Measurements from ENCODE around the gene NXT1.

Gene NXT1

GRCh38 chr20:23386304-23387117 lies 35.9 kb downstream of the NXT1 start:
- Mint-ChIP-seq H3K36me3 (peaks cover 67% of the 10 kb centered on the region), H3K9me3 (no peaks in the 10 kb centered on the region), H3K4me1 (peaks cover 41% of the 10 kb centered on the region), H3K27ac (no peak overlapping the region), H3K4me3 (no peak overlapping the region)
- ATAC-seq = no peak
- DNase-seq (ENCODE audit: low spot score in 2 of 2) = no peak

GRCh38 chr20:23387118-23387443 lies 36.5 kb downstream of the NXT1 start:
- ATAC-seq (no peak), DNase-seq (ENCODE audit: low spot score in 2 of 2) (no peak)
- H3K36me3 Mint-ChIP-seq = peaks cover 66% of the 10 kb centered on the region
- no peak overlapping the region for H3K4me3 Mint-ChIP-seq
- H3K9me3 Mint-ChIP-seq = no peaks in the 10 kb centered on the region
- no peak overlapping the region for H3K27ac Mint-ChIP-seq
- peaks cover 39% of the 10 kb centered on the region for H3K4me1 Mint-ChIP-seq

DNA sequence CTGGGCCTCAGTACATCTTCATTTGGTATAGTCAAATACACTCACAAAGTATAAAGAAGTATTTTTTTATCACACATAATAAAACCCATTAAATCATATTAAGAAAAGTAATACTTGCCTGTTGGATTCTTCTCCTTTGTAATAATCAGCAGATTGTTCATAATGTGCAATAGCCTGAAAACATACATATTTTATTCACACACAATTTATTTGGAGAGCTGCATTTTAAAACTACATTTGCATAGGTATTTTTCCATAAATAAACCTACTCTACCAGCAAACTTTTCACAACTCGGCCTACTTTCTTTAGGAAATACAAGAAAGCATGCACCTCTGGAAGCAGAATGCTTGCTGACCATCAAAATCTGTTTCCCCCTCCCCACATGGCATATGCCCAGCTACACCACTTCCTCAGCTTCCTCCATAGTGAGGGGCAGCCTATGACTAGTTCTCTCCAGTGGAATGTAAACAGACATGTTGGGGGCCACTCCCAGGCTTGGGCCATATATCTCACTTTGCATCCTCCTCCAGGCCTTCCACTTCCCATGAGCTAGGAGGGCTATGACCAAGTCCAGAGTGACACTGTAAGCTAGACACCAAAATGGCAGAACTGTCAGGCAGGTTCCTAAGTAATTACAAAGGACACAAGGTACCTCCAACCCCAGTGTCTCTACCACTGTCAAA lies 39.6 kb downstream of the NXT1 start:
- ATAC-seq (no peak), DNase-seq (ENCODE audit: low spot score in 2 of 2) (no peak)
- Mint-ChIP-seq H3K36me3 (peaks cover 75% of the 10 kb centered on the region), H3K4me3 (no peak overlapping the region), H3K4me1 (peaks cover 31% of the 10 kb centered on the region), H3K27ac (peak overlapping the region; percentile 60), H3K9me3 (no peaks in the 10 kb centered on the region)

GRCh38 chr20:23391707-23392310 lies 41.2 kb downstream of the NXT1 start:
- DNase-seq (ENCODE audit: low spot score in 2 of 2) = no peak
- Mint-ChIP-seq H3K4me1 (peaks cover 19% of the 10 kb centered on the region), H3K36me3 (peaks cover 76% of the 10 kb centered on the region), H3K27ac (no peak overlapping the region), H3K9me3 (no peaks in the 10 kb centered on the region), H3K4me3 (no peak overlapping the region)
- no peak for ATAC-seq

DNA sequence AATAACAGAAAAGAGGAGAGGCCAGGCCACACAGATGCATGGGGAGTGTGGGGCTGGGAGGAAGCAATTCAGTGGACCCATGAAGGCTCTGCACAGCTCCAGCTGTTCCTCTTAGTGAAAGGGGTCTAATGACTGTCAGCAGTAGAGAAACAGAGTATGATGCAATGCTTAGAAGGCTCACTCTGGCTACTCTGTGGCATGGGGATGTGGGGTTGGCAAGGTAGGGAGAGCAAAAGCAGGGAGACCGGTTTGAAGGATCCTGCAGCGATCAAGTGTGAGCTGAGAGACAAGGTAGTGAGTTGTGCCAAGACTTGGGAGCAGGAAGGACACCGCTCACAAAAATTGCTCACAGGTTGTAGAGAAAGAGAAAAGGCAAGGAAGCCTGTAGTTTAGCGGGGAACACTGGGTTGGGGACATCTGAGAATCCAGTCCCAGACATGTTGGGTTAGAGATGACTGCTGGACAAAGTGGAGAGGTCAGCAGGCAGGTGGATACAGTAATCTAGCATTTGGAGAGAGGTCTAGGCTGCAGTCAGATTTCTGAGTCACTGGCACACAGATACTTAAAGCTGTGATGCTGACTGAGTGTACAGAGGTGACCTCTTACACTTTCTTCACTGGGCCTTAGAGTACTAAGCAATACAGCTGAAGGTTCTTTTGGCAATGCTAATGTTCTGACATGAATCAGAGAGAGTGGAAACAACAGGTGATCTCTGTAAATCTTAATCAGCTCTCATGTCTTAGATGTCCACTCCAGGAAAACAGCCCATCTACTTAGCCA lies 43.6 kb downstream of the NXT1 start:
- Mint-ChIP-seq H3K4me1 (peaks cover 23% of the 10 kb centered on the region), H3K27ac (peak overlapping the region; percentile 18), H3K9me3 (no peaks in the 10 kb centered on the region), H3K4me3 (no peak overlapping the region), H3K36me3 (peaks cover 63% of the 10 kb centered on the region)
- ATAC-seq (peak; percentile 55), DNase-seq (ENCODE audit: low spot score in 2 of 2) (no peak)

DNA sequence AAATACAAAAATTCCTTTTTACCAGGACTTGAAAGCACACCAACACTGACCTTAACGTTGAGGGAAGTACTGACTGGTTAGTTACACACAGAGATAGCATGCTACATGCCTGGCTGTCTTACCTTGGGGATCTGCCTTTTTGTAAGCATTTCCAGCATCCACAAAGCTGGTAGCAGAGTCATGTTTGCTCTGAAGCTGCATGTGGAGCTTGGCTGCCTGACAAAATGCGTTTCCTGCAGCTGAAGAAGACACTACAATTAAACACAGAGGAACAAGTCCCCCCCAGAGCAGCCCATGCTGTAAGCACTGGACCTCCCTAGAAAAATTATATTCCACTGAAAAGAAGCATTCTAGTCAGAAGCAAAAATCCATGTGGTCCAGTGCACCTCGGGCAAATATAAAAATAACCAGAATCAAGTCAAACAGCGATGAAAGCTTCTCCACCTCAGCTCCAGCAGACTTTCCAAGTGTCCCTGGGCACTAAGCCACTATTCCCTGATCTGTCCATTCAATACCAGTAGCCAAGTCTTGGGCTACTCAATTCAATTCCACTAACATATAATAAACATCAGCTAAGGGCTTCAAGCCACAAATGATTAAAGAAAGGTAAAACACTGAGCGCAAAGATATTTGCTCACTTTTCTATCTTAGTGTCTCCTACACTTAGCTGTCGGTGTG lies 46.5 kb downstream of the NXT1 start:
- H3K4me3 Mint-ChIP-seq = no peak overlapping the region
- ATAC-seq = no peak
- peak overlapping the region; percentile 79 for H3K27ac Mint-ChIP-seq
- peaks cover 59% of the 10 kb centered on the region for H3K36me3 Mint-ChIP-seq
- H3K9me3 Mint-ChIP-seq = no peaks in the 10 kb centered on the region
- no peak for DNase-seq (ENCODE audit: low spot score in 2 of 2)
- H3K4me1 Mint-ChIP-seq = peaks cover 37% of the 10 kb centered on the region

GRCh38 chr20:23397961-23398360 lies 47.4 kb downstream of the NXT1 start:
- no peaks in the 10 kb centered on the region for H3K9me3 Mint-ChIP-seq
- peak overlapping the region; percentile 79 for H3K27ac Mint-ChIP-seq
- DNase-seq (ENCODE audit: low spot score in 2 of 2) (no peak), ATAC-seq (peak; percentile 20)
- H3K36me3 Mint-ChIP-seq = peaks cover 50% of the 10 kb centered on the region
- H3K4me1 Mint-ChIP-seq = peaks cover 37% of the 10 kb centered on the region
- peak overlapping the region; percentile 45 for H3K4me3 Mint-ChIP-seq

DNA sequence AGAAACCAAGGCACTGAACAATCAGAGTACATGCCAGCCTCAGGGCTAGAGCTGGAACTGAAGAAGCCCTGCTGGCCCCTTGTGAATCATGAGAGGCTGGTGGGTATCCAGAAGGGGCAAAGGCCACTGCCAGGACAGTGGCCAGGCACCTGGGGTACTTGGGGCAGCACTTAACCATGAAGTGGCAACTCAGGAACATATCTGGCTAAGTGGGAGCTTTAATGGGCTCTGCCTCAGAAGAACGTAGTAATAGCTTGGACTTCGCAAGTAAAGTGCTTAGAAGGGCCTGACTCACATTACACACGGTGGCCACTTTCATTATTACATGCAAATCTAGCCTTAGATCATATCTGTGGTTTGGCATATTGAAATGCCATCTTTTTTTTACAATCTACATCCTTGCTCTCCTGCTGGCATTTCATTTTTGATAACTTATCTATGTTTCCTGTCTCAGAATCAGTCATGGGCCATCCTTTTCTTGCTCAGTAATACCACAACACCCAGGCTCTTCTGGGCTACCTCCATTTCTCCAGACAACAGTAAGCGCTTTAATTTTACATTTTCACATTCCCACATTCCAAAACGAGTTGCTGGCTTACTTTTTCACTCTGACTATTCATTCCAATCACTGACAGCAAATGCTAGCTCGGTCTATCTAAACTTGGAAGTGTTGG lies 49.1 kb downstream of the NXT1 start:
- DNase-seq (ENCODE audit: low spot score in 2 of 2) (peak; percentile 7 to 65), ATAC-seq (peak; percentile 96)
- Mint-ChIP-seq H3K27ac (peak overlapping the region; percentile 12), H3K4me1 (peaks cover 41% of the 10 kb centered on the region), H3K36me3 (peaks cover 34% of the 10 kb centered on the region), H3K9me3 (no peaks in the 10 kb centered on the region), H3K4me3 (peak overlapping the region; percentile 48)

- H3K4me1 Mint-ChIP-seq = peaks cover 46% of the 10 kb centered on the region
- no peak for ATAC-seq
- no peak overlapping the region for H3K4me3 Mint-ChIP-seq
- H3K36me3 Mint-ChIP-seq = peaks cover 25% of the 10 kb centered on the region
- H3K9me3 Mint-ChIP-seq = no peaks in the 10 kb centered on the region
- DNase-seq (ENCODE audit: low spot score in 2 of 2) = no peak
- no peak overlapping the region for H3K27ac Mint-ChIP-seq
Measured at GRCh38 chr20:23401051-23401450, 50.5 kb downstream of the NXT1 start.

DNA sequence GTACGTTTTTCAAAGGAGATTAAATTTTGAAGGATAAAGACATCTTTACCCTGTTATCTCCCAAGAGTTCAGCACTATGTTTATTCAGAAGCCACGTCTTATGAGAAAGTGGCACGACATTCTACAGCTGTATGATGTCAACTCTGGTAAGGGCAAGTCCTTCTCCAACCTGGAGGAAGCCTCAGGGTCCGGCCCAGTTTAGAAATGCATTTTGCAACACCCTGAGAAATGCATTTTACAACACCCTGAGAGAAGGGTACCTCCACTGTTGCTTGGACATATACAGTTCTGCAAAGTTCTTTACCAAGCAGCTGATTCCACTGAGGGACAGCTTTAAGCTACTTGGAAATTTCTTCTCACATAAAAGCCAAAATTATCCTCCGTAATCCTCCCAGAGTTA lies 53.2 kb downstream of the NXT1 start:
- Mint-ChIP-seq H3K4me3 (no peak overlapping the region), H3K4me1 (peaks cover 48% of the 10 kb centered on the region), H3K36me3 (peaks cover 12% of the 10 kb centered on the region), H3K9me3 (no peaks in the 10 kb centered on the region), H3K27ac (no peak overlapping the region)
- ATAC-seq (no peak), DNase-seq (ENCODE audit: low spot score in 2 of 2) (no peak)

- Mint-ChIP-seq H3K36me3 (peaks cover 12% of the 10 kb centered on the region), H3K27ac (peak overlapping the region; percentile 24), H3K4me1 (peaks cover 44% of the 10 kb centered on the region), H3K4me3 (no peak overlapping the region), H3K9me3 (no peaks in the 10 kb centered on the region)
- ATAC-seq (no peak), DNase-seq (ENCODE audit: low spot score in 2 of 2) (no peak)
Measured at GRCh38 chr20:23404196-23404595, 53.6 kb downstream of the NXT1 start.
